ENCODE results near the gene CLSTN1. TPM values are rescaled to one million over a fixed set of nuclear protein-coding genes. Genes with fewer than 3 reads are reported as not detected.

CLSTN1 gene
- total RNA-seq, 2 donors from 2014 or later = 41.7 to 55.5 TPM

DNA sequence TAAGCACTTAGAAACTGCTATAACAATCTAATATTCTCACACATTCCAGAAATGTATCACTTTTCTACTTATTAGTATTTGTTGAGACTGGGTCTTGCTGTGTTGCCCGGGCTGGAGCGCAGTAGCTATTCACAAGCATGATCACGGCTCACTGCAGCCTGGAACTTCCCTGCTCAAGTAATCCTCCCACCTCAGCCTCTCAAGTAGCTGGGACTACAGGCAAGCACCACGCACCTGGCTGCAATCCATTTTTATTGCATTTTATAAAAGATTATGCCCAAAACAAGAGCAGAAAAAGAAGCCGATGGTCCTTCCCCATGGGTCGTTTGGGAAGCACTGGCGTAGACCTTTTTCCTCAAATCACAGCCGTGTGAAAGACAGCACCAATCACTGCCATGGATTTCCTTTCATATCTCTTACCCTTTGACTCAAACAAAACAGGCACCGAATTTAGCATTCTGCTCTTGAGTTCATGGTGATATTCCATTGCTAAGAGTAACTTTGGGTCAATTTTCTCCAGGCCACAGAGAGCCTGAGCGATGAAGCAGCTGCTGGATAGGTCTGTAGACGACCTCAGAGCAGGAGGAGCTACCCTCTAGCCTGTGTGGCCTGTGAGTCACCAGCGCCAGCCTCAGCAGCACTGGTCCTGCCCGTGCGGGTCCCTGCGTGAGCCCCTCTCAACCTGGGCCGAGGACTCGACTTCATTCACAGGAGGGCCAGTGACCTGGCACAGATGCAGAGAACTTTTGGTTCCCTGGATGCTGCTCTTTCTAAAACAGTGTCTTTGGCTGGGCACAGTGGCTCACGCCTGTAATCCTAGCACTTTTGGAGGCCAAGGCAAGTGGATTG, 91.4 kb downstream of the CLSTN1 start:
- no peaks in the 10 kb centered on the region for H3K9me3 Mint-ChIP-seq
- H3K4me1 Mint-ChIP-seq = peaks cover 33% of the 10 kb centered on the region
- H3K36me3 Mint-ChIP-seq (ENCODE audit: low read depth) = peaks cover 91% of the 10 kb centered on the region
- no peak for ATAC-seq (replicated peaks)
- H3K27me3 Mint-ChIP-seq = no peaks in the 10 kb centered on the region
- H3K27ac Mint-ChIP-seq = peak overlapping the region; percentile 41
- no peak overlapping the region for H3K4me3 Mint-ChIP-seq

DNA sequence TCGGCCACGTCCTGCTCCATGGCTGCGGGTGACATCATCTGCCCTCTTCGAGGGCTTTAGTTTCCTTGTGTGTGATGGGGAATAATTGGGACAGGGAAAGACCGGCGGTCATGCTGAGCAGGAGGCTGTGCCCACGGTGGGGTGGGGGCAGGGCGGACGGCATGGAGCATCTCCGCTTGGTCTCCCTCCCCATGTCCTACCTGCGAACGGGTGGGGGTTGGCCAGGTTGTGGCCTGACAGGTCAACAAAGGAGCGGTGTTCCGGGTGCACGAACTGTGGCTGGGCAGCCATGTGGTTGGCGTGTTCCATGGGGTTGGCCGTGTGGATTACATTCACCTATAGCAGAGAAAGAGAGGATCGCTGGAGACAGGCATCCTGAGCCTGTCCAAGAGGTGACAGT, 92.2 kb downstream of the CLSTN1 start:
- peaks cover 34% of the 10 kb centered on the region for H3K4me1 Mint-ChIP-seq
- no peaks in the 10 kb centered on the region for H3K9me3 Mint-ChIP-seq
- H3K27me3 Mint-ChIP-seq = no peaks in the 10 kb centered on the region
- peaks cover 94% of the 10 kb centered on the region for H3K36me3 Mint-ChIP-seq (ENCODE audit: low read depth)
- no peak overlapping the region for H3K4me3 Mint-ChIP-seq
- H3K27ac Mint-ChIP-seq = no peak overlapping the region
- ATAC-seq (replicated peaks) = no peak

DNA sequence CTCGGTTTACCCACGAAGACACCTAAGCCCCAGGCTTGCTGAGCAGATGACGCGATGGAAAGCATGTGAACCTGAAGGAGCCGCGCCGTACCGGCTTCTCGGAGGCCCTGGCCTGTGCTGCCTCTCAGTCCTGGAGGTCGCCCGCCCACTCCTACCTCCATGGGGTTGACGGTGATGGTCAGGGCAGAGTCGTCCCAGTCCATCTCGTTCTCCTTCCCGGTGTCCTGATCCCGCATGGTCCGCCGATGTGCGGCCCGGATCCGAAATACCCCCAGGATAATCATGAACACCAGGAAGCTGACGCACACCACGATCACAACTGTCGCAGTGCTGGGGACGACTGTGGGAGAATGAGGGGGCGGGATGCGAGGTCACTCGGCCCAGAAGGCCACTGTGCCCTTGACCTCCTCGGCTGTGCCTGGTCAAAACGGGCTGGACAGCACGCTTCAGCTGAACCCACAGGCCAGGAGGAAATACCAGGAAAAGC, 92.7 kb downstream of the CLSTN1 start:
- Mint-ChIP-seq H3K36me3 (ENCODE audit: low read depth) (peaks cover 99% of the 10 kb centered on the region), H3K4me1 (peaks cover 34% of the 10 kb centered on the region), H3K4me3 (peak overlapping the region; percentile 67), H3K27ac (peak overlapping the region; percentile 88), H3K9me3 (no peaks in the 10 kb centered on the region), H3K27me3 (no peaks in the 10 kb centered on the region)
- ATAC-seq (replicated peaks) = no peak

DNA sequence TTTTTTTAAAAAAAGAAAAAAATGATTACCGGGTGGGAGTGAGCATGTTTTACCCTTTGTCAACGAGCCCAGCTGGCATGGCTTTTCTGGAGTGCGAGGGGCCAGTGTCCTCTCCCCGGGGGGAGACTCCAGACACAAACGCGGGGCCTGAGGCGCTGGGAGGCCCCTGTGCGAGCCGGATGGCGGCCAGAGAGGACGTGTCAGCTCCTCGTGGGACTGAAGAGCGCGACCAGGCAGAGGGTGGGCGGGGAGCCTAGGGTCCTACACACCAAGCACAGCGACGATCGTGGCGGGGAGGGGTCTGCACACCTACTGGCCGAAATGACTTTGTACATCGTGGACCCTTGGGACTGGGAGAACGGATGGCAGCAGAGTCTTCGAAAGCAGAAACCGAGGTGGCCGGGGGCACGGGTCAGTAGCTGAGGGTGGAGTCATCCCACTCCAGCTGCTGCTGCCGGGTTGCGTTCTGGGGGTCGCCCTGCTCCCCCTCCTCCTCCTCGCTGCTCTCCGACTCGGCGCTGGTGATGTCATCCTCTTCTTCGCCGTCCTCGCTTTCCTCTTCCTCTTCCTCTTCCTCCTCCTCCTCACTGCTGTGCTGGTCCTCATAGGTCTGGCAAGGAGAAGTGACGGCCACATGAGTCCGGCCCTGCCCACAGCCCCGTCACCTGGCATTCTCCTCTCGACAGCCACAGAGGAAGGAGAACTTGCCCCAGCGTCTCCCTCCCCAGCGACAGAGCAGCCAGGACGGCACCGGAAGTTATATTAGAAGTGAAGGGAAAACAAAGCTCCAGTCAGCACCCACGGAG, 93.5 kb downstream of the CLSTN1 start:
- H3K4me3 Mint-ChIP-seq = peak overlapping the region; percentile 67
- H3K4me1 Mint-ChIP-seq = peaks cover 34% of the 10 kb centered on the region
- peaks cover 96% of the 10 kb centered on the region for H3K36me3 Mint-ChIP-seq (ENCODE audit: low read depth)
- H3K27me3 Mint-ChIP-seq = no peaks in the 10 kb centered on the region
- H3K27ac Mint-ChIP-seq = peak overlapping the region; percentile 88
- no peak for ATAC-seq (replicated peaks)
- H3K9me3 Mint-ChIP-seq = no peaks in the 10 kb centered on the region

DNA sequence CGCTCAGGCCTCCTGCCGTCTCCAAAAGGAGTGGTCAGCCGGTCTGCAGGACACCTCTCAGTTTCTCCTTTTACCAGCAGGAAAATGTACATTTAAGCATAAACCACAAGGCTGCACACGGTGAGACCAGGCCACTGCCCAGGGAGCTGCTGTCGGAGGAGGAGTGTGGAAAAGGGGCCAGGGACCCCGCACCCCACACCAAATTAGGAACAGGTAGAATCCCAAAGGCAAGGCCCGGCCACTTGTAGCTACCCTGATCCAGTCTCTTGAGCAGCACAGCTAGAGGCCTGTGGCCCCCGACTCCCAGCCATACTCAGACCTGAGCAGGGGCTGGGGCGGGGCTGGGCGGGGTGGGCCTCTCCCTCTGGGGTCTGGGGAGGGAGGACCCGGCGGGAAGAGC, 94.2 kb downstream of the CLSTN1 start:
- Mint-ChIP-seq H3K4me1 (peaks cover 34% of the 10 kb centered on the region), H3K9me3 (no peaks in the 10 kb centered on the region), H3K27ac (peak overlapping the region; percentile 78), H3K27me3 (no peaks in the 10 kb centered on the region), H3K36me3 (ENCODE audit: low read depth) (peaks cover 96% of the 10 kb centered on the region), H3K4me3 (peak overlapping the region; percentile 77)
- ATAC-seq (replicated peaks) = no peak

DNA sequence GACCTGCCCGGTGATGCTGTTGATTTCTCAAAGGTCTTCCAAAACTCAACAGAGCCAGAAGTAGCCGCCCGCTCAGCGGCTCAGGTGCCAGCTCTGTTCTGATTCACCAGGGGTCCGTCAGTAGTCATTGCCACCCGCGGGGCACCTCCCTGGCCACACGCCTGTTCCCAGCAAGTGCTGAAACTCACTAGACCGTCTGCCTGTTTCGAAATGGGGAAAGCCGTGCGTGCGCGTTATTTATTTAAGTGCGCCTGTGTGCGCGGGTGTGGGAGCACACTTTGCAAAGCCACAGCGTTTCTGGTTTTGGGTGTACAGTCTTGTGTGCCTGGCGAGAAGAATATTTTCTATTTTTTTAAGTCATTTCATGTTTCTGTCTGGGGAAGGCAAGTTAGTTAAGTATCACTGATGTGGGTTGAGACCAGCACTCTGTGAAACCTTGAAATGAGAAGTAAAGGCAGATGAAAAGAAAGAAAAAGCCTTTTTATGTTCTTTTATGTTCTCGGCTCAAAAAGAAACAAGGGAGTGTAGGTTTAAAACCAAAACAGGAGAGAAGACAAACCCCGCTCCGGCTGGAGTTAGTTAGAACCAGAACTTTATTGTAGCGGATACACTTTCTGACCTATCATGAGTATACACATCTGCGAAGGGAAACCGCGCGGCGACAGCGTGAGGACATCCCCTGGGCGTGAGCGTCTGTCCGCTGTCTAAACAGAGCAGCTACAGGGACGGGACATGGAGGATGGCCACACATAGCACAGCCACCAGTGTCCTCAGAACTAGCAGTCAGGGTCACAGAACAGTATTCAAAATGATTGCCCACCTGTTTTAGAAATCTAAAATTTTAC, 95.1 kb downstream of the CLSTN1 start:
- Mint-ChIP-seq H3K4me3 (peak overlapping the region; percentile 77), H3K9me3 (no peaks in the 10 kb centered on the region), H3K36me3 (ENCODE audit: low read depth) (peaks cover 96% of the 10 kb centered on the region), H3K4me1 (peaks cover 34% of the 10 kb centered on the region), H3K27me3 (no peaks in the 10 kb centered on the region), H3K27ac (peak overlapping the region; percentile 78)
- peak; percentile 79 for ATAC-seq (replicated peaks)

DNA sequence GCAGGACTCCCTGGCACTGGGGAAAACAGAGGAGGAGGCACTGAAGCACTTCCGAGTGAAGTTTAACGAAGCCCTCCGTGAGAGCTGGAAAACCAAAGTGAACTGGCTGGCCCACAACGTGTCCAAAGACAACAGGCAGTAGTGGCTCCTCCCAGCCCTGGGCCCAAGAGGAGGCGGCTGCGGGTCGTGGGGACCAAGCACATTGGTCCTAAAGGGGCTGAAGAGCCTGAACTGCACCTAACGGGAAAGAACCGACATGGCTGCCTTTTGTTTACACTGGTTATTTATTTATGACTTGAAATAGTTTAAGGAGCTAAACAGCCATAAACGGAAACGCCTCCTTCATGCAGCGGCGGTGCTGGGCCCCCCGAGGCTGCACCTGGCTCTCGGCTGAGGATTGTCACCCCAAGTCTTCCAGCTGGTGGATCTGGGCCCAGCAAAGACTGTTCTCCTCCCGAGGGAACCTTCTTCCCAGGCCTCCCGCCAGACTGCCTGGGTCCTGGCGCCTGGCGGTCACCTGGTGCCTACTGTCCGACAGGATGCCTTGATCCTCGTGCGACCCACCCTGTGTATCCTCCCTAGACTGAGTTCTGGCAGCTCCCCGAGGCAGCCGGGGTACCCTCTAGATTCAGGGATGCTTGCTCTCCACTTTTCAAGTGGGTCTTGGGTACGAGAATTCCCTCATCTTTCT, 96.7 kb downstream of the CLSTN1 start:
- H3K27me3 Mint-ChIP-seq = no peaks in the 10 kb centered on the region
- H3K4me3 Mint-ChIP-seq = peak overlapping the region; percentile 77
- no peaks in the 10 kb centered on the region for H3K9me3 Mint-ChIP-seq
- peaks cover 34% of the 10 kb centered on the region for H3K4me1 Mint-ChIP-seq
- no peak overlapping the region for H3K27ac Mint-ChIP-seq
- ATAC-seq (replicated peaks) = no peak
- peaks cover 96% of the 10 kb centered on the region for H3K36me3 Mint-ChIP-seq (ENCODE audit: low read depth)

DNA sequence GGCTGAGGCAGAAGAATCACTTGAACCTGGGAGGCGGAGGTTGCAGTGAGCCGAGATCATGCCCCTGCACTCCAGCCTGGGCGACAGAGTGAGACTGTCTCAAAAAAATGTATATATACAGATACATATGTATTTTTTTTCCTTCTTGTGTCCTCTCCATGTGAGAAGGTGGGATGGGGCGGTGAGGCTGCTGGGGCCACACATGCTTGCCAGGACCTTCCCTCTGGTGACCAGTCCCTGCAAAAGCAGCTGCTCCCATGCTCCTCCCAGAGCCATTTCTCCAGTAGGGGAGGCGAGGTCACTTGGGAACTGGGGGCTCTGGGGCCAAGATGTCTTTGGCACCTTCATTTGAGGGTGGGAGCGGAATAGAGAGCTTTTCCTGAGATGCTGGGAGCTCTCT, 97.4 kb downstream of the CLSTN1 start:
- H3K27ac Mint-ChIP-seq = no peak overlapping the region
- no peaks in the 10 kb centered on the region for H3K9me3 Mint-ChIP-seq
- peaks cover 27% of the 10 kb centered on the region for H3K4me1 Mint-ChIP-seq
- no peak overlapping the region for H3K4me3 Mint-ChIP-seq
- H3K27me3 Mint-ChIP-seq = no peaks in the 10 kb centered on the region
- no peak for ATAC-seq (replicated peaks)
- peaks cover 96% of the 10 kb centered on the region for H3K36me3 Mint-ChIP-seq (ENCODE audit: low read depth)

DNA sequence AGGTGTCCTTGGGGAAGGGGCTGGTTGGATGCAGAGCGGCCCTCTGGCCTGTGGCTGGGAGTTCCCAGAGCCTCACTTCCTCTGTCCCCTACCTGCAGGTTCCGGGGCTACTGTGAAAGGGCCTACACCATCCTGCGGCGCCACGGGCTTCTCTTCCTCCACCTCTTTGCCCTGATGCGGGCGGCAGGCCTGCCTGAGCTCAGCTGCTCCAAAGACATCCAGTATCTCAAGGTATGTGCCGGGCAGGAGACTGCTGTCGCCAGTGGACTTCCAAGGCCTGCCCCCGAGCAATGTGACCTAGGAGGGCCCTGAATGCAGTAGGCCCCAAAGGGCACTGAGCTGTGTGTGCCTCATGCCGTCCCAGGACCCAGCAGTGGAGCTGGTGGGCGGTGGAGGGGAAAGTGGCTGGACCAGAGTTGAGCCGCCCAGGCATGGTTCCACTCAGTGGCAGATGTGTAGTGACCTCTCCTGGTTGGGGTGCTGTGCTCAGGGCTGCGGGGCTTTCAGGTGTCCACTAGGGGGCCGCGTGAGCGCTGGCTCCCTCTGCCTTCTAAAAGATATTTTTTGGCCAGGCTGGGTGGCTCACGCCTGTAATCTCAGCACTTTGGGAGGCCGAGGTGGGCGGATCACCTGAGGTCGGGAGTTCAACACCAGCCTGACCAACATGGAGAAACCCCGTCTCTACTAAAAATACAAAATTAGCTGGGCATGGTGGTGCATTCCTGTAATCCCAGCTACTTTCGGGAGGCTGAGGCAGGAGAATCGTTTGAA, 98.9 kb downstream of the CLSTN1 start:
- Mint-ChIP-seq H3K27me3 (no peaks in the 10 kb centered on the region), H3K27ac (no peak overlapping the region), H3K36me3 (ENCODE audit: low read depth) (peaks cover 96% of the 10 kb centered on the region), H3K4me3 (no peak overlapping the region), H3K4me1 (peaks cover 22% of the 10 kb centered on the region), H3K9me3 (no peaks in the 10 kb centered on the region)
- ATAC-seq (replicated peaks) = peak; percentile 35

DNA sequence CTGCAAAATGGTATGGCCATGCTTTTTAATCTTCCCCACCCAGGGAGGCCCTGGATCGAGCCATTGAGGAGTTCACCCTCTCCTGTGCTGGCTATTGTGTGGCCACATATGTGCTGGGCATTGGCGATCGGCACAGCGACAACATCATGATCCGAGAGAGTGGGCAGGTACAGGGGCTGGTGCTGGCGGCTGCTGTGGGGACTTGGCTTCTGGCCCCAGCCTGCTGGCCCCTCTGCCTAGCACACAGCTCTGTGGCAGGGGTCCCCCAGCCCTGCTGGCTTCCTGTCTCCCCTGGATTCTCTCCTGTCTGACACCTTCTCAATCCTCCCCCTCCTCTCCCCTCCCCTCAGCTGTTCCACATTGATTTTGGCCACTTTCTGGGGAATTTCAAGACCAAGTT, 99.8 kb downstream of the CLSTN1 start:
- Mint-ChIP-seq H3K4me1 (peaks cover 16% of the 10 kb centered on the region), H3K36me3 (ENCODE audit: low read depth) (peaks cover 96% of the 10 kb centered on the region)

DNA sequence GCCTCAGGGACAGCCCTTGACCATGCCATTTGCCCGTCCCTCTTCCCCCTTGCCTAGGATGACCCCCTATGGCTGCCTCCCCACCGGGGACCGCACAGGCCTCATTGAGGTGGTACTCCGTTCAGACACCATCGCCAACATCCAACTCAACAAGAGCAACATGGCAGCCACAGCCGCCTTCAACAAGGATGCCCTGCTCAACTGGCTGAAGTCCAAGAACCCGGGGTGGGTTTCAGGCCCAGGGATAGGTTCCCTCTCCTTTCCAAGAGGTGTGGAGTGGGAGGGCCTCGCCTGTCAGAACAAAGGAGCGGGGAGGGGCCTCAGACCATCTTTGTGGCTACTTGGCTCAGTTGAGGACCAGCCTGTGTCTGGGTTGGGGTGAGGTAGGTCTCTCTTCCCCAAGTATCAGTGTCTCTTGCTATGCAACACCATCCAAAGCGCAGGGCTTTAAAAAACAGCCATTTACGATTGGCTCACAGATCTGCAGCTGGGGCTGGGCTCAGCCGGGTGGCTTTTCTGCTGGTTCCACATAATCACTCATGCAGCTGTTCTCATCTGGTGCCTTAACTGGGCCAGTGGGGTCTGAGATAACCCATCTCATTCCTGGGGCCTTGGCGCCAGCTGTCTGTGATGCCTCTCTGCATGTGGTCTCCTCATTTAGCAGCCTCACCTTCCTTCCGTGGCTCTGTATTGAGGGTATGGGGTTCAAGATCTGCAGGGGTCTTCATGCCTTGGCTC, 100.5 kb downstream of the CLSTN1 start:
- H3K9me3 Mint-ChIP-seq = no peaks in the 10 kb centered on the region
- peaks cover 9% of the 10 kb centered on the region for H3K4me1 Mint-ChIP-seq
- H3K27me3 Mint-ChIP-seq = no peaks in the 10 kb centered on the region
- H3K27ac Mint-ChIP-seq = no peak overlapping the region
- no peak overlapping the region for H3K4me3 Mint-ChIP-seq
- peaks cover 96% of the 10 kb centered on the region for H3K36me3 Mint-ChIP-seq (ENCODE audit: low read depth)
- ATAC-seq (replicated peaks) = no peak

More for the DNA sequence above, 99.8 kb downstream of the CLSTN1 start:
- ATAC-seq (replicated peaks) = no peak
- Mint-ChIP-seq H3K27me3 (no peaks in the 10 kb centered on the region), H3K27ac (no peak overlapping the region), H3K9me3 (no peaks in the 10 kb centered on the region), H3K4me3 (no peak overlapping the region)

DNA sequence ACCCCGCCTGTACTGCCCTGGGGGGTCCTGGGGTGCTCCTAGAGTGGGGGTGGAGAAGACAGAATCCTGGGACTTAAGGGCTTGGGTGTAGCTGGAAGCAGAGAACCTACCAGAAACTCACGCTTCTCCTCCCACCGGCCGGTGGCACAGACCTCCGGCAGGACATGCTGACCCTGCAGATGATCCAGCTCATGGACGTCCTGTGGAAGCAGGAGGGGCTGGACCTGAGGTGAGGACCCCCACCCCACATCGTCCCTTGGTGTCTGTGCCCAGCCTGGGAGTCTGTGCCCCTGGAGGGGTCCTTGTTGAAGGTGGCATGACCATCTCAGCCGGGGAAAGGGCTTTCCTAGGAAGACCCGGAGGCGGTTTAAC, 101.4 kb downstream of the CLSTN1 start:
- peaks cover 10% of the 10 kb centered on the region for H3K4me1 Mint-ChIP-seq
- no peaks in the 10 kb centered on the region for H3K9me3 Mint-ChIP-seq
- H3K4me3 Mint-ChIP-seq = no peak overlapping the region
- no peak overlapping the region for H3K27ac Mint-ChIP-seq
- no peaks in the 10 kb centered on the region for H3K27me3 Mint-ChIP-seq
- H3K36me3 Mint-ChIP-seq (ENCODE audit: low read depth) = peaks cover 96% of the 10 kb centered on the region
- ATAC-seq (replicated peaks) = no peak
